HUES6 (cell line): ENCODE data around the gene PDIA6.

Experiments used
- H3K27ac ChIP-seq: 2 replicates; pipeline ENCODE4 v1.7.0; 2013; ENCODE audit warnings: low read depth, mild to moderate bottlenecking, low read length, inconsistent platforms
- H3K27me3 ChIP-seq: 2 replicates; pipeline ENCODE4 v1.6.1; 2013; ENCODE audit warnings: low read length; ENCODE audit not compliant: control insufficient read depth, insufficient read depth
- H3K36me3 ChIP-seq: 2 replicates; pipeline ENCODE4 v1.6.1; 2013; ENCODE audit warnings: low read length; ENCODE audit not compliant: control insufficient read depth, insufficient read depth
- H3K4me1 ChIP-seq: 2 replicates; pipeline ENCODE4 v1.6.1; 2013; ENCODE audit warnings: low read length; ENCODE audit not compliant: control insufficient read depth, insufficient read depth
- H3K4me3 ChIP-seq: 2 replicates; pipeline ENCODE4 v1.5.1; 2013; ENCODE audit warnings: low read depth, low read length
- H3K9ac ChIP-seq: one replicate; pipeline ENCODE4 v1.6.1; 2013; ENCODE audit warnings: mild to moderate bottlenecking, low read length
- H3K9me3 ChIP-seq: 2 replicates; pipeline ENCODE4 v1.6.1; 2013; ENCODE audit warnings: low read depth, low read length; ENCODE audit not compliant: control insufficient read depth, insufficient read depth

Gene PDIA6

GRCh38 chr2:10738192-10738591 lies 74.4 kb downstream of the PDIA6 start:
- Histone ChIP-seq H3K4me1 (no peaks in the 10 kb centered on the region), H3K27me3 (no peaks in the 10 kb centered on the region), H3K27ac (no peak overlapping the region), H3K9ac (no peak overlapping the region), H3K36me3 (no peaks in the 10 kb centered on the region), H3K9me3 (no peaks in the 10 kb centered on the region), H3K4me3 (no peak overlapping the region)

DNA sequence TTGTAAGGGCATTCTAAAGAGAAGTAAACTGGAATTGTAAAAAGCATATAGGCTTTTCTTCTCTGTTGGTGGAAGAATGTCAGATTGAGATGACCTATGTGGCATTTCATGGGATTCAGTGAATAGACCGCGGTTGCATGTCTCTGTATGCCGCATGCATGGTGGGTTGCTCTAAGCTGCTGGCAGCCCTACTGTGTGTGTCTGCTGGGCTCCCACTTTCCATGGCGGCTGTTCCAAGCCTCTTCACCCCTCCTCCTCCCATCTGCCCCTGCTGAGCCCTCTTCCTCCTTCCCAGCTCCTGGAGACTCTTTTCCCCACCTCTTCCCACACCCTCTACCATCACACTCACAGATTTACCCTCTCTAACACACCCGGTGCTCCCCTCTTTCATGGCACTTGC lies 78.6 kb downstream of the PDIA6 start:
- Histone ChIP-seq H3K9ac (no peak overlapping the region), H3K4me3 (no peak overlapping the region)

GRCh38 chr2:10733566-10733925 lies 79.0 kb downstream of the PDIA6 start:
- Histone ChIP-seq H3K27ac (no peak overlapping the region), H3K27me3 (no peaks in the 10 kb centered on the region), H3K9me3 (no peaks in the 10 kb centered on the region), H3K4me1 (no peaks in the 10 kb centered on the region), H3K4me3 (no peak overlapping the region), H3K9ac (no peak overlapping the region), H3K36me3 (no peaks in the 10 kb centered on the region)

More for the DNA sequence above, 78.6 kb downstream of the PDIA6 start:
- Histone ChIP-seq H3K36me3 (no peaks in the 10 kb centered on the region), H3K4me1 (no peaks in the 10 kb centered on the region), H3K27me3 (no peaks in the 10 kb centered on the region), H3K9me3 (no peaks in the 10 kb centered on the region), H3K27ac (no peak overlapping the region)
